ENCODE results near the gene ATG2A.

- TF ChIP-seq POLR2AphosphoS5 (IDR thresholded peaks at IDR 0.05; ENCODE audit: low read depth, low read length) (no peak), CTCF (IDR thresholded peaks at IDR 0.05 in 2 of 3, conservative IDR thresholded peaks at IDR 0.05 in 1 of 3; ENCODE audit: borderline replicate concordance in 1 of 3, insufficient read depth in 1 of 3, low read depth in 2 of 3, low read length in 2 of 3) (no peak), REST (IDR thresholded peaks at IDR 0.05; ENCODE audit: low read depth) (no peak), POLR2A (IDR thresholded peaks at IDR 0.05; ENCODE audit: borderline replicate concordance, extremely low read depth, insufficient read depth, insufficient read length) (no peak), FOSL1 (IDR thresholded peaks at IDR 0.05; ENCODE audit: low read depth) (no peak), JUND (IDR thresholded peaks at IDR 0.05) (no peak), EZH2phosphoT487 (IDR thresholded peaks at IDR 0.05; ENCODE audit: borderline replicate concordance) (no peak), EZH2 (IDR thresholded peaks at IDR 0.05) (no peak), SRF (IDR thresholded peaks at IDR 0.05; ENCODE audit: low read depth) (no peak), ZBTB33 (IDR thresholded peaks at IDR 0.05; ENCODE audit: extremely low read depth, insufficient replicate concordance, low read length) (no peak), RAD21 (IDR thresholded peaks at IDR 0.05; ENCODE audit: low read depth) (no peak), ZFX (IDR thresholded peaks at IDR 0.05) (no peak)
These were observed 15.3 kb upstream of the ATG2A start for GRCh38 chr11:64932324-64932723.

Measured in HCT116 (cell line).